Measurements from ENCODE around the gene POLA1.

GRCh38 chrX:24946369-24946768 lies 252.7 kb downstream of the POLA1 start:
- TF ChIP-seq CTCF (IDR thresholded peaks at IDR 0.05; ENCODE audit: low read length) (no peak), EZH2 (optimal IDR thresholded peaks at IDR 0.05; ENCODE audit: low read depth, low read length) (no peak)

Measured in MM.1S (cell line).